Measurements from ENCODE around the gene EP400. TPM values are rescaled to one million over a fixed set of nuclear protein-coding genes. Genes with fewer than 3 reads are reported as not detected.

Gene EP400
- total and polyA plus RNA-seq, 9 of the 15 experiments (the other 6 are each of a cell fraction or from before 2014, with no cell fraction given) = 4.5 to 58.0 (median 7.0) TPM

- POLR2A ChIA-PET = interaction anchor here (0.6 to 1.4 kb wide), 5 partner anchors 11 to 106 kb away, joined by 3 to 7 read pairs (median 4); no protein-coding TSS in a partner anchor
- no peak for TF ChIP-seq SMAD3 (CRISPR knock-in tag; conservative IDR thresholded peaks at IDR 0.05)
- TF ChIP-seq HDGF (IDR thresholded peaks at IDR 0.05) = 0 out of 2 replicates have a peak, but pooled peaks have one; percentile 22
- TF ChIP-seq ZNF764 (CRISPR knock-in tag; IDR thresholded peaks at IDR 0.05; ENCODE audit: low read depth) = no peak
- TF ChIP-seq, protein P1, sequence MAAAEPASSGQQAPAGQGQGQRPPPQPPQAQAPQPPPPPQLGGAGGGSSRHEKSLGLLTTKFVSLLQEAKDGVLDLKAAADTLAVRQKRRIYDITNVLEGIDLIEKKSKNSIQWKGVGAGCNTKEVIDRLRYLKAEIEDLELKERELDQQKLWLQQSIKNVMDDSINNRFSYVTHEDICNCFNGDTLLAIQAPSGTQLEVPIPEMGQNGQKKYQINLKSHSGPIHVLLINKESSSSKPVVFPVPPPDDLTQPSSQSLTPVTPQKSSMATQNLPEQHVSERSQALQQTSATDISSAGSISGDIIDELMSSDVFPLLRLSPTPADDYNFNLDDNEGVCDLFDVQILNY (CRISPR knock-in tag; IDR thresholded peaks at IDR 0.05) = no peak
- no peak for TF ChIP-seq ELF4 (CRISPR knock-in tag; IDR thresholded peaks at IDR 0.05)
- peak; percentile 36 for TF ChIP-seq DPF2 (IDR thresholded peaks at IDR 0.05)
- no peak for TF ChIP-seq ZNF778 (CRISPR knock-in tag; IDR thresholded peaks at IDR 0.05)
- TF ChIP-seq, protein P2, sequence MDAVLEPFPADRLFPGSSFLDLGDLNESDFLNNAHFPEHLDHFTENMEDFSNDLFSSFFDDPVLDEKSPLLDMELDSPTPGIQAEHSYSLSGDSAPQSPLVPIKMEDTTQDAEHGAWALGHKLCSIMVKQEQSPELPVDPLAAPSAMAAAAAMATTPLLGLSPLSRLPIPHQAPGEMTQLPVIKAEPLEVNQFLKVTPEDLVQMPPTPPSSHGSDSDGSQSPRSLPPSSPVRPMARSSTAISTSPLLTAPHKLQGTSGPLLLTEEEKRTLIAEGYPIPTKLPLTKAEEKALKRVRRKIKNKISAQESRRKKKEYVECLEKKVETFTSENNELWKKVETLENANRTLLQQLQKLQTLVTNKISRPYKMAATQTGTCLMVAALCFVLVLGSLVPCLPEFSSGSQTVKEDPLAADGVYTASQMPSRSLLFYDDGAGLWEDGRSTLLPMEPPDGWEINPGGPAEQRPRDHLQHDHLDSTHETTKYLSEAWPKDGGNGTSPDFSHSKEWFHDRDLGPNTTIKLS (IDR thresholded peaks at IDR 0.05; ENCODE audit: borderline replicate concordance, low read depth) = 0 out of 2 replicates have a peak, but pooled peaks have one; percentile 44
- no peak for TF ChIP-seq MYC (IDR thresholded peaks at IDR 0.05; ENCODE audit: low read depth, low read length)
- TF ChIP-seq MYC (CRISPR knock-in tag; IDR thresholded peaks at IDR 0.05; ENCODE audit: borderline replicate concordance, low read depth) = peak; percentile 70; the same call in 1 of the 2 replicates
- TF ChIP-seq ATF1 (CRISPR knock-in tag; IDR thresholded peaks at IDR 0.05) = no peak
- TF ChIP-seq ATF1 (tag; IDR thresholded peaks at IDR 0.05) = peak; percentile 52; the same call in 1 of the 2 replicates
- TF ChIP-seq TRIM28 (IDR thresholded peaks at IDR 0.05) = no peak
- TF ChIP-seq, protein P3, sequence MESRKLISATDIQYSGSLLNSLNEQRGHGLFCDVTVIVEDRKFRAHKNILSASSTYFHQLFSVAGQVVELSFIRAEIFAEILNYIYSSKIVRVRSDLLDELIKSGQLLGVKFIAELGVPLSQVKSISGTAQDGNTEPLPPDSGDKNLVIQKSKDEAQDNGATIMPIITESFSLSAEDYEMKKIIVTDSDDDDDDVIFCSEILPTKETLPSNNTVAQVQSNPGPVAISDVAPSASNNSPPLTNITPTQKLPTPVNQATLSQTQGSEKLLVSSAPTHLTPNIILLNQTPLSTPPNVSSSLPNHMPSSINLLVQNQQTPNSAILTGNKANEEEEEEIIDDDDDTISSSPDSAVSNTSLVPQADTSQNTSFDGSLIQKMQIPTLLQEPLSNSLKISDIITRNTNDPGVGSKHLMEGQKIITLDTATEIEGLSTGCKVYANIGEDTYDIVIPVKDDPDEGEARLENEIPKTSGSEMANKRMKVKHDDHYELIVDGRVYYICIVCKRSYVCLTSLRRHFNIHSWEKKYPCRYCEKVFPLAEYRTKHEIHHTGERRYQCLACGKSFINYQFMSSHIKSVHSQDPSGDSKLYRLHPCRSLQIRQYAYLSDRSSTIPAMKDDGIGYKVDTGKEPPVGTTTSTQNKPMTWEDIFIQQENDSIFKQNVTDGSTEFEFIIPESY (CRISPR knock-in tag; IDR thresholded peaks at IDR 0.05) = no peak
- TF ChIP-seq, protein P4, sequence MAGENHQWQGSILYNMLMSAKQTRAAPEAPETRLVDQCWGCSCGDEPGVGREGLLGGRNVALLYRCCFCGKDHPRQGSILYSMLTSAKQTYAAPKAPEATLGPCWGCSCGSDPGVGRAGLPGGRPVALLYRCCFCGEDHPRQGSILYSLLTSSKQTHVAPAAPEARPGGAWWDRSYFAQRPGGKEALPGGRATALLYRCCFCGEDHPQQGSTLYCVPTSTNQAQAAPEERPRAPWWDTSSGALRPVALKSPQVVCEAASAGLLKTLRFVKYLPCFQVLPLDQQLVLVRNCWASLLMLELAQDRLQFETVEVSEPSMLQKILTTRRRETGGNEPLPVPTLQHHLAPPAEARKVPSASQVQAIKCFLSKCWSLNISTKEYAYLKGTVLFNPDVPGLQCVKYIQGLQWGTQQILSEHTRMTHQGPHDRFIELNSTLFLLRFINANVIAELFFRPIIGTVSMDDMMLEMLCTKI (IDR thresholded peaks at IDR 0.05; ENCODE audit: partially characterized antibody) = no peak
- no peak for TF ChIP-seq SLC30A9 (CRISPR knock-in tag; IDR thresholded peaks at IDR 0.05)
- TF ChIP-seq ZFP1 (CRISPR knock-in tag; IDR thresholded peaks at IDR 0.05) = no peak
- no peak for DNase-seq (ENCODE audit: extremely low read depth in 1 of 4, low spot score in 3 of 4)
These were observed 133.8 kb downstream of the EP400 start for GRCh38 chr12:132083614-132083940.

More at GRCh38 chr12:132083614-132083940, 133.8 kb downstream of the EP400 start:
- FAIRE-seq = no peak
- intact Hi-C loops (cut with micrococcal nuclease) (no loop called here), in situ Hi-C loops (cut with MboI) (no loop called here)
- Histone ChIP-seq H3K4me3 (peak overlapping the region; percentile 32), H3K4me2 (ENCODE audit: insufficient read depth, low read length) (peak overlapping the region; percentile 81), H3K9me1 (ENCODE audit: control insufficient read depth, insufficient read depth, low read length) (no peaks in the 10 kb centered on the region), H3K4me1 (replicated peaks in 1 of 2; ENCODE audit: control insufficient read depth in 2 of 2, insufficient read depth in 2 of 2, low read length in 2 of 2) (peaks cover 13 to 17% of the 10 kb centered on the region in 2 experiments; a peak in 4 of 5 replicates), H3K9me3 (replicated peaks; ENCODE audit: control insufficient read depth, insufficient read depth, low read depth, low read length) (no peaks in the 10 kb centered on the region), H4K20me1 (replicated peaks; ENCODE audit: control insufficient read depth, insufficient read depth, low read length) (peaks cover 3% of the 10 kb centered on the region; the same call in 1 of the 2 replicates), H3K79me2 (ENCODE audit: control insufficient read depth, insufficient read depth, low read length) (peaks cover 36% of the 10 kb centered on the region), H2AFZ (ENCODE audit: low read depth, low read length) (peak overlapping the region; percentile 89), H3K27ac (ENCODE audit: extremely low read depth, low read depth, low read length) (peak overlapping the region; percentile 71), H3K9ac (ENCODE audit: insufficient read depth in 1 of 2, low read depth in 2 of 2, low read length in 2 of 2) (peak overlapping the region; percentile 56 to 89), H3K27me3 (ENCODE audit: control insufficient read depth in 2 of 2, insufficient read depth in 2 of 2, low read length in 2 of 2) (no peaks in the 10 kb centered on the region), H3K36me3 (ENCODE audit: control insufficient read depth, insufficient read depth, low read length) (peaks cover 33% of the 10 kb centered on the region; the same call in 2 of the 3 replicates)
- WGBS (ENCODE audit: insufficient coverage, low coverage, missing lambda C conversion rate) = 6% methylated on average over 8 of the region's 8 CpGs
- no TSS peak for BruUV-seq (replicated peaks)
- ATAC-seq = peak; percentile 2
- CTCF ChIA-PET (ENCODE audit: low intra/inter-chr PET ratio) = interaction anchor here (0.7 kb wide), 1 partner anchor 188 kb away, joined by 3 read pairs; no protein-coding TSS in a partner anchor
